Upper lobe of left lung (tissue), 4 donors: Measurements from ENCODE around the gene MYZAP.

ENCODE experiments used
- POLR2A ChIP-seq, 4 donors: fragments of 450-650 bp; IDR thresholded peaks; one replicate each; pipeline ENCODE4 v1.5.1; 2016 to 2017; ENCODE audit warnings: antibody characterized with exemption in 4 of 4, mild to moderate bottlenecking in 2 of 4
- TF ChIP-seq, protein P1 (sequence below), 6 experiments: fragments of 450-650 bp in 4 of 6; fragments of 200-600 bp in 2 of 6; sonication (generic) in 2 of 6; IDR thresholded peaks; one replicate each; pipeline ENCODE4 v1.5.1; 2016 to 2019; ENCODE audit warnings: antibody characterized with exemption in 6 of 6

GRCh38 chr15:57662802-57663201 lies 71.1 kb downstream of the MYZAP start:
- TF ChIP-seq, protein P1, sequence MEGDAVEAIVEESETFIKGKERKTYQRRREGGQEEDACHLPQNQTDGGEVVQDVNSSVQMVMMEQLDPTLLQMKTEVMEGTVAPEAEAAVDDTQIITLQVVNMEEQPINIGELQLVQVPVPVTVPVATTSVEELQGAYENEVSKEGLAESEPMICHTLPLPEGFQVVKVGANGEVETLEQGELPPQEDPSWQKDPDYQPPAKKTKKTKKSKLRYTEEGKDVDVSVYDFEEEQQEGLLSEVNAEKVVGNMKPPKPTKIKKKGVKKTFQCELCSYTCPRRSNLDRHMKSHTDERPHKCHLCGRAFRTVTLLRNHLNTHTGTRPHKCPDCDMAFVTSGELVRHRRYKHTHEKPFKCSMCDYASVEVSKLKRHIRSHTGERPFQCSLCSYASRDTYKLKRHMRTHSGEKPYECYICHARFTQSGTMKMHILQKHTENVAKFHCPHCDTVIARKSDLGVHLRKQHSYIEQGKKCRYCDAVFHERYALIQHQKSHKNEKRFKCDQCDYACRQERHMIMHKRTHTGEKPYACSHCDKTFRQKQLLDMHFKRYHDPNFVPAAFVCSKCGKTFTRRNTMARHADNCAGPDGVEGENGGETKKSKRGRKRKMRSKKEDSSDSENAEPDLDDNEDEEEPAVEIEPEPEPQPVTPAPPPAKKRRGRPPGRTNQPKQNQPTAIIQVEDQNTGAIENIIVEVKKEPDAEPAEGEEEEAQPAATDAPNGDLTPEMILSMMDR (IDR thresholded peaks at IDR 0.05) = no peak
- no peak for TF ChIP-seq POLR2A (IDR thresholded peaks at IDR 0.05)
